HepG2 (cell line): ENCODE results near the gene HNRNPUL2. TPM values are rescaled to one million over a fixed set of nuclear protein-coding genes. Genes with fewer than 3 reads are reported as not detected.
A peak's percentile ranks its signal among the peaks of the same experiment; 100 is the strongest.

Experiments
- AHDC1 ChIP-seq: sonication (generic); formaldehyde crosslinking; IDR thresholded peaks from 2 replicates; pipeline ENCODE4 v1.5.1; 2020; ENCODE audit warnings: mild to moderate bottlenecking, missing genetic modification reagents, borderline replicate concordance
- ATAD3A ChIP-seq: sonication (generic); formaldehyde crosslinking; IDR thresholded peaks from 2 replicates; pipeline ENCODE4 v1.4.0; 2020; ENCODE audit warnings: missing genetic modification reagents
- GPN1 ChIP-seq: sonication (generic); formaldehyde crosslinking; IDR thresholded peaks from 2 replicates; pipeline ENCODE4 v1.5.1; 2020; ENCODE audit warnings: missing genetic modification reagents, borderline replicate concordance
- HMG20B ChIP-seq: conservative IDR thresholded peaks from 2 replicates; pipeline ENCODE4 v1.6.1; 2016; ENCODE audit warnings: missing genetic modification reagents, missing compliant biosample characterization
- KDM3A ChIP-seq: IDR thresholded peaks from 2 replicates; pipeline ENCODE4 v1.6.1; 2018; ENCODE audit warnings: low read depth, missing compliant biosample characterization
- MED13 ChIP-seq: sonication (generic); formaldehyde crosslinking; IDR thresholded peaks from 2 replicates; pipeline ENCODE4 v1.5.0; 2020; ENCODE audit warnings: missing genetic modification reagents
- PHF21A ChIP-seq: sonication (generic); formaldehyde crosslinking; IDR thresholded peaks from 2 replicates; pipeline ENCODE4 v1.5.0; 2020; ENCODE audit warnings: mild to moderate bottlenecking, missing genetic modification reagents
- RBM39 ChIP-seq: fragments of 200-400 bp; formaldehyde crosslinking; IDR thresholded peaks from one replicate; pipeline ENCODE4 v1.6.1; 2018; ENCODE audit warnings: antibody characterized with exemption, mild to moderate bottlenecking, low read depth, low read length; ENCODE audit not compliant: poor library complexity, severe bottlenecking
- REXO4 ChIP-seq: sonication (generic); formaldehyde crosslinking; IDR thresholded peaks from 2 replicates; pipeline ENCODE4 v1.8.0; 2022; ENCODE audit warnings: missing genetic modification reagents, mild to moderate bottlenecking, borderline replicate concordance
- SIN3B ChIP-seq: fragments of 150-350 bp; IDR thresholded peaks from 2 replicates; pipeline ENCODE4 v1.6.1; 2014; ENCODE audit warnings: low read length
- SMARCC2 ChIP-seq: fragments of 450-650 bp; IDR thresholded peaks from 2 replicates; pipeline ENCODE4 v1.6.1; 2017; ENCODE audit warnings: antibody characterized with exemption, mild to moderate bottlenecking
- TAF15 ChIP-seq: fragments of 200-400 bp; formaldehyde crosslinking; IDR thresholded peaks from one replicate; pipeline ENCODE4 v1.6.1; 2018; ENCODE audit warnings: mild to moderate bottlenecking, low read depth, low read length; ENCODE audit not compliant: poor library complexity, severe bottlenecking
- U2AF1 ChIP-seq: fragments of 200-400 bp; formaldehyde crosslinking; optimal IDR thresholded peaks from 2 replicates; pipeline ENCODE3; 2017; ENCODE audit warnings: mild to moderate bottlenecking, low read depth, low read length
- ZC3H4 ChIP-seq: sonication (generic); formaldehyde crosslinking; IDR thresholded peaks from 2 replicates; pipeline ENCODE4 v1.4.0; 2020; ENCODE audit warnings: missing genetic modification reagents, borderline replicate concordance
- ZFP90 ChIP-seq: sonication (generic); formaldehyde crosslinking; IDR thresholded peaks from 2 replicates; pipeline ENCODE4 v1.8.0; 2022; ENCODE audit warnings: missing genetic modification reagents, mild to moderate bottlenecking, inconsistent platforms, borderline replicate concordance
- ZKSCAN8 ChIP-seq: IDR thresholded peaks from 2 replicates; pipeline ENCODE4 v1.6.1; 2016; ENCODE audit warnings: borderline replicate concordance, missing genetic modification reagents, missing compliant biosample characterization
- ZNF543 ChIP-seq: sonication (generic); formaldehyde crosslinking; IDR thresholded peaks from 2 replicates; pipeline ENCODE4 v1.4.0; 2020; ENCODE audit warnings: mild to moderate bottlenecking, missing genetic modification reagents
- polyA plus RNA-seq, 8 experiments: library from polyadenylated mRNA; depleted of rRNA in 3 of 8; stranded (reverse) in 7 of 8; unstranded in 1 of 8; fragments of >200 nt; fragmentation: Illumina TruSeq in 4 of 8; extraction: Trizol in 4 of 8; gene quantifications; 2 replicates each; pipeline versions ENCODE4 v1.2.1 to v1.2.3, GENCODE V29; 2011 to 2016; ENCODE audit warnings: low read depth in 4 of 8, missing spikeins in 1 of 8, mixed read lengths in 1 of 8; ENCODE audit not compliant: insufficient read depth in 1 of 8
- total RNA-seq, 5 experiments: library from RNA; depleted of rRNA; stranded (reverse); fragments of >200 nt; fragmentation: Illumina TruSeq; extraction: Trizol; gene quantifications; 2 replicates each; pipeline ENCODE4 v1.2.3, GENCODE V29; 2016; ENCODE audit warnings: low read depth in 1 of 5
- TF ChIP-seq, protein P1 (sequence below): sonication (generic); formaldehyde crosslinking; IDR thresholded peaks from 2 replicates; pipeline ENCODE4 v1.8.1; 2023; ENCODE audit warnings: mild to moderate bottlenecking, inconsistent platforms, moderate library complexity, missing genetic modification reagents, borderline replicate concordance
- TF ChIP-seq, protein P2 (sequence below): sonication (generic); formaldehyde crosslinking; IDR thresholded peaks from 2 replicates; pipeline ENCODE4 v1.4.0; 2020; ENCODE audit warnings: missing genetic modification reagents

The HNRNPUL2 gene
- total and polyA plus RNA-seq, 2 of the 13 experiments (the other 11 are each of a cell fraction or from before 2014, with no cell fraction given): 8.4 to 9.6 TPM

- TF ChIP-seq AHDC1 (no peak), TAF15 (no peak), ZC3H4 (CRISPR knock-in tag) (no peak), PHF21A (CRISPR knock-in tag) (no peak), ZKSCAN8 (peak; percentile 33; the same call in 1 of the 2 replicates), MED13 (CRISPR knock-in tag) (no peak), KDM3A (no peak; the same call in 1 of the 2 replicates), SIN3B (no peak), ATAD3A (no peak), GPN1 (CRISPR knock-in tag) (no peak), SMARCC2 (no peak), U2AF1 (no peak), HMG20B (CRISPR knock-in tag) (no peak), REXO4 (no peak), ZFP90 (no peak), RBM39 (no peak), ZNF543 (no peak)
- TF ChIP-seq, protein P1, sequence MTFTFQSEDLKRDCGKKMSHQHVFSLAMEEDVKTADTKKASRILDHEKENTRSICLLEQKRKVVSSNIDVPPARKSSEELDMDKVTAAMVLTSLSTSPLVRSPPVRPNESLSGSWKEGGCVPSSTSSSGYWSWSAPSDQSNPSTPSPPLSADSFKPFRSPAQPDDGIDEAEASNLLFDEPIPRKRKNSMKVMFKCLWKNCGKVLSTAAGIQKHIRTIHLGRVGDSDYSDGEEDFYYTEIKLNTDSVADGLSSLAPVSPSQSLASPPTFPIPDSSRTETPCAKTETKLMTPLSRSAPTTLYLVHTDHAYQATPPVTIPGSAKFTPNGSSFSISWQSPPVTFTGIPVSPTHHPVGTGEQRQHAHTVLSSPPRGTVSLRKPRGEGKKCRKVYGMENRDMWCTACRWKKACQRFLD (CRISPR knock-in tag): no peak
- TF ChIP-seq, protein P2, sequence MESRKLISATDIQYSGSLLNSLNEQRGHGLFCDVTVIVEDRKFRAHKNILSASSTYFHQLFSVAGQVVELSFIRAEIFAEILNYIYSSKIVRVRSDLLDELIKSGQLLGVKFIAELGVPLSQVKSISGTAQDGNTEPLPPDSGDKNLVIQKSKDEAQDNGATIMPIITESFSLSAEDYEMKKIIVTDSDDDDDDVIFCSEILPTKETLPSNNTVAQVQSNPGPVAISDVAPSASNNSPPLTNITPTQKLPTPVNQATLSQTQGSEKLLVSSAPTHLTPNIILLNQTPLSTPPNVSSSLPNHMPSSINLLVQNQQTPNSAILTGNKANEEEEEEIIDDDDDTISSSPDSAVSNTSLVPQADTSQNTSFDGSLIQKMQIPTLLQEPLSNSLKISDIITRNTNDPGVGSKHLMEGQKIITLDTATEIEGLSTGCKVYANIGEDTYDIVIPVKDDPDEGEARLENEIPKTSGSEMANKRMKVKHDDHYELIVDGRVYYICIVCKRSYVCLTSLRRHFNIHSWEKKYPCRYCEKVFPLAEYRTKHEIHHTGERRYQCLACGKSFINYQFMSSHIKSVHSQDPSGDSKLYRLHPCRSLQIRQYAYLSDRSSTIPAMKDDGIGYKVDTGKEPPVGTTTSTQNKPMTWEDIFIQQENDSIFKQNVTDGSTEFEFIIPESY (CRISPR knock-in tag): peak; percentile 92
These were observed 21.1 kb downstream of the HNRNPUL2 start (continued) for GRCh38 chr11:62705880-62706849.
